IMR-90 (cell line): Measurements from ENCODE around the gene GNB5. TPM values are rescaled to one million over a fixed set of nuclear protein-coding genes. Genes with fewer than 3 reads are reported as not detected.

Experiments used
- ATAC-seq: fragments of 200-7000 bp; cut with Tn5 transposase; 2 replicates; pipeline ENCODE4 v1.9.1; 2020; ENCODE audit warnings: low read depth, mild to moderate bottlenecking, moderate library complexity
- BruUV-seq: library from RNA; stranded (reverse); fragments of 400-500 nt; replicated peaks from 2 replicates; lab custom pipeline; 2021; lab: Mats Ljungman, UMichigan
- CTCF ChIA-PET: fragments of 300-600 bp; formaldehyde crosslinking; extraction: SDS; loops from one replicate; lab custom pipeline; 2021; ENCODE audit warnings: antibody characterized with exemption; lab: Yijun Ruan, JAX
- POLR2A ChIA-PET: fragments of 300-600 bp; sonication (Branson Sonifier 250); formaldehyde crosslinking; loops from one replicate; lab custom pipeline; 2022; ENCODE audit warnings: antibody characterized with exemption; ENCODE audit not compliant: unreplicated experiment; lab: Charles Lee
- DNase-seq: peaks from one replicate; pipeline ENCODE4 v3.0.0; 2013
- H2AFZ ChIP-seq: replicated peaks from 2 replicates; pipeline ENCODE3; 2013; ENCODE audit warnings: low read length, mild to moderate bottlenecking; ENCODE audit not compliant: poor library complexity
- H2AK5ac ChIP-seq: 2 replicates; pipeline ENCODE4 v1.6.1; 2013; ENCODE audit warnings: low read depth, low read length, inconsistent platforms
- H2AK9ac ChIP-seq: replicated peaks from 2 replicates; pipeline ENCODE3; 2013; ENCODE audit warnings: mild to moderate bottlenecking, low read depth, low read length, moderate library complexity; ENCODE audit not compliant: poor library complexity
- H2BK120ac ChIP-seq: 2 replicates; pipeline ENCODE4 v1.6.1; 2013; ENCODE audit warnings: low read depth, low read length, inconsistent platforms
- H2BK15ac ChIP-seq: 3 replicates; pipeline ENCODE4 v1.6.1; 2013; ENCODE audit warnings: low read depth, low read length, inconsistent platforms
- H2BK20ac ChIP-seq: 2 replicates; pipeline ENCODE4 v1.6.1; 2013; ENCODE audit warnings: low read depth, mild to moderate bottlenecking, inconsistent platforms, low read length, moderate library complexity
- H2BK5ac ChIP-seq: 2 replicates; pipeline ENCODE4 v1.6.1; 2013; ENCODE audit warnings: mild to moderate bottlenecking, low read depth, low read length, inconsistent platforms; ENCODE audit not compliant: poor library complexity, severe bottlenecking
- H3K14ac ChIP-seq: replicated peaks from 2 replicates; pipeline ENCODE4 v1.6.1; 2013; ENCODE audit warnings: low read depth, low read length, inconsistent platforms
- H3K18ac ChIP-seq: 2 replicates; pipeline ENCODE4 v1.6.1; 2013; ENCODE audit warnings: low read depth, low read length, control low read depth
- H3K23ac ChIP-seq: 2 replicates; pipeline ENCODE4 v1.6.1; 2013; ENCODE audit warnings: low read depth, low read length, inconsistent platforms
- H3K27ac ChIP-seq: 2 replicates; pipeline ENCODE4 v1.5.1; 2013; ENCODE audit warnings: mild to moderate bottlenecking, control low read depth, low read length; ENCODE audit not compliant: insufficient read depth
- H3K27me3 ChIP-seq: 2 replicates; pipeline ENCODE4 v1.6.1; 2013; ENCODE audit warnings: low read length; ENCODE audit not compliant: control insufficient read depth, insufficient read depth
- H3K36me3 ChIP-seq: 2 replicates; pipeline ENCODE4 v1.6.1; 2013; ENCODE audit warnings: low read length, mixed read lengths; ENCODE audit not compliant: control insufficient read depth, insufficient read depth
- H3K4ac ChIP-seq: 2 replicates; pipeline ENCODE4 v1.6.1; 2013; ENCODE audit warnings: low read depth, low read length, inconsistent platforms
- H3K4me1 ChIP-seq: 2 replicates; pipeline ENCODE4 v1.6.1; 2013; ENCODE audit warnings: low read length, mixed read lengths; ENCODE audit not compliant: control insufficient read depth, insufficient read depth
- H3K4me2 ChIP-seq: 2 replicates; pipeline ENCODE4 v1.6.1; 2013; ENCODE audit warnings: low read depth, mild to moderate bottlenecking, control low read depth, low read length, moderate library complexity
- H3K4me3 ChIP-seq: 2 replicates; pipeline ENCODE4 v1.5.1; 2013; ENCODE audit warnings: low read depth, mild to moderate bottlenecking, control low read depth, low read length, moderate library complexity; ENCODE audit not compliant: insufficient read depth
- H3K56ac ChIP-seq: 2 replicates; pipeline ENCODE4 v1.6.1; 2013; ENCODE audit warnings: low read length, inconsistent platforms; ENCODE audit not compliant: insufficient read depth; ENCODE audit errors: extremely low read depth
- H3K79me1 ChIP-seq, 2 experiments: 2 replicates each; pipeline ENCODE4 v1.6.1; 2013; ENCODE audit warnings: low read length in 2 of 2, inconsistent platforms in 1 of 2, low read depth in 1 of 2
- H3K9ac ChIP-seq: 2 replicates; pipeline ENCODE4 v1.6.1; 2013; ENCODE audit warnings: low read depth, low read length, control low read depth
- H3K9me1 ChIP-seq: 2 replicates; pipeline ENCODE4 v1.6.1; 2013; ENCODE audit warnings: low read length, inconsistent platforms; ENCODE audit not compliant: insufficient read depth
- H3K9me3 ChIP-seq: 2 replicates; pipeline ENCODE4 v1.6.1; 2013; ENCODE audit warnings: low read length; ENCODE audit not compliant: control insufficient read depth, insufficient read depth
- H4K20me1 ChIP-seq: 2 replicates; pipeline ENCODE4 v1.6.1; 2013; ENCODE audit warnings: low read length, inconsistent platforms; ENCODE audit not compliant: insufficient read depth
- H4K5ac ChIP-seq: 2 replicates; pipeline ENCODE4 v1.6.1; 2013; ENCODE audit warnings: mild to moderate bottlenecking, low read depth, low read length, control low read depth
- H4K8ac ChIP-seq, 2 experiments: 2 replicates each; pipeline ENCODE4 v1.6.1; 2013; ENCODE audit warnings: low read depth in 2 of 2, low read length in 2 of 2, control low read depth in 1 of 2, inconsistent platforms in 1 of 2
- H4K91ac ChIP-seq: 2 replicates; pipeline ENCODE4 v1.6.1; 2013; ENCODE audit warnings: low read depth, low read length, inconsistent platforms; ENCODE audit not compliant: insufficient read depth
- CEBPB ChIP-seq: IDR thresholded peaks from 2 replicates; pipeline ENCODE4 v1.6.1; 2012; ENCODE audit warnings: low read depth, low read length, improper control_type of control experiment
- MAFK ChIP-seq: IDR thresholded peaks from 2 replicates; pipeline ENCODE4 v1.6.1; 2012; ENCODE audit warnings: low read depth, low read length, improper control_type of control experiment
- MAZ ChIP-seq: IDR thresholded peaks from 2 replicates; pipeline ENCODE4 v1.6.1; 2012; ENCODE audit warnings: low read depth, mild to moderate bottlenecking, low read length, improper control_type of control experiment, moderate library complexity, borderline replicate concordance
- MXI1 ChIP-seq: IDR thresholded peaks from 2 replicates; pipeline ENCODE4 v1.6.1; 2012; ENCODE audit warnings: low read depth, mild to moderate bottlenecking, low read length, moderate library complexity, borderline replicate concordance
- RAD21 ChIP-seq: IDR thresholded peaks from 2 replicates; pipeline ENCODE4 v1.6.1; 2012; ENCODE audit warnings: low read length, improper control_type of control experiment
- WGBS, 2 experiments: methylation state at CpG; one replicate each; pipeline versions ENCODE4 v1.1.5 to v1.1.7; 2013; ENCODE audit warnings: missing lambda C conversion rate in 2 of 2; ENCODE audit not compliant: insufficient read length in 1 of 2; ENCODE audit errors: extremely low coverage in 2 of 2; 5-methylcytosine and 5-hydroxymethylcytosine counted together
- dilution Hi-C: fragments of 300-500 bp; cut with HindIII; formaldehyde crosslinking; loops from one replicate; pipeline ENCODE4 v1.14.3; 2018; ENCODE audit warnings: low sequenced_read_pairs; ENCODE audit not compliant: unreplicated experiment
- in situ Hi-C: fragments of 300-500 bp; cut with MboI; formaldehyde crosslinking; loops from 3 replicates; pipeline ENCODE4 v1.14.3; 2019; ENCODE audit warnings: low sequenced_read_pairs, inconsistent platforms, mixed read lengths
- intact Hi-C: fragments of 100-400 bp; cut with micrococcal nuclease; formaldehyde crosslinking; loops from 2 replicates; pipeline ENCODE4 v1.10.0; 2022
- polyA plus RNA-seq, 3 experiments: library from polyadenylated mRNA; depleted of rRNA; stranded (reverse); fragments of >200 nt; gene quantifications; 2 replicates each; pipeline ENCODE4 v1.2.3, GENCODE V29; 2012; ENCODE audit warnings: low replicate concordance in 1 of 3
- total RNA-seq: library from RNA; depleted of rRNA; stranded (reverse); fragments of >200 nt; gene quantifications from 2 replicates; pipeline ENCODE4 v1.2.3, GENCODE V29; 2012
- TF ChIP-seq, protein P1 (sequence below): fragments of 150-350 bp; IDR thresholded peaks from 2 replicates; pipeline ENCODE4 v1.6.1; 2017; ENCODE audit warnings: mild to moderate bottlenecking, antibody characterized with exemption, low read length, low read depth
- TF ChIP-seq, protein P2 (sequence below): fragments of 150-350 bp; IDR thresholded peaks from 2 replicates; pipeline ENCODE4 v1.6.1; 2016; ENCODE audit warnings: low read depth, mild to moderate bottlenecking, low read length, moderate library complexity, borderline replicate concordance

The GNB5 gene
- total and polyA plus RNA-seq, 2 of the 4 experiments (the other 2 are of a cell fraction): 27.7 to 33.2 TPM

DNA sequence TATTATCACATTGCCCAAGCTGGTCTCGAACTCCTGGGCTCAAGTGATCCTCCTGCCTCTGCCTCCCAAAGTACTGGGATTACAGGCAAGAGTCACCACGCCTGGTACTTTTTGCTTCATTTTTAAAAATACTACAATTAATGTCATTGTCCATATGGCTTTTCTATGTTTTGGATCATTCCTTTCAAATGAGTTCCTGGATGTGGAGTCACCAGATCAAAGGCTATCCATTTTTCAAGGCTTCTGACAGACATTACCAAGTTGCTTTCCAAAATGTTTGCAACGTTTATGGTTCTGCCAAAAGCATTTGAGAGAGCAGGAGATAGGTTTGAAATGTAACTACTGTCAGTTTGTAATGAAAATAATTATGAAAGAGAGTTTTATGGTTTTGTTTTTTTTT, 44.4 kb downstream of the GNB5 start:
- no peak overlapping the region for H4K91ac ChIP-seq
- peaks cover 7% of the 10 kb centered on the region; the same call in 1 of the 2 replicates for H3K9me1 ChIP-seq
- dilution Hi-C loops: no loop called here
- H3K79me1 ChIP-seq: peaks cover 0 to 5% of the 10 kb centered on the region in 2 experiments; a peak in 1 of 4 replicates
- no TSS peak for BruUV-seq
- H3K14ac ChIP-seq: no peak overlapping the region
- no peak overlapping the region for H3K4ac ChIP-seq
- no peak overlapping the region for H4K5ac ChIP-seq
- no peak overlapping the region for H3K4me3 ChIP-seq
- no peaks in the 10 kb centered on the region for H3K27me3 ChIP-seq
- intact Hi-C loops: loop anchor here (2.0 kb wide), 1 partner anchor 16 kb away; no protein-coding TSS in a partner anchor
- no CpG with 5 or more reads among the region's 3 CpGs for WGBS, 2 experiments
- H2BK120ac ChIP-seq: no peak overlapping the region
- H3K9me3 ChIP-seq: no peaks in the 10 kb centered on the region
- H3K9ac ChIP-seq: no peak overlapping the region
- H3K4me1 ChIP-seq: peaks cover 9% of the 10 kb centered on the region
- H2BK5ac ChIP-seq: no peak overlapping the region
- no peaks in the 10 kb centered on the region for H4K20me1 ChIP-seq
- no peak overlapping the region for H3K4me2 ChIP-seq
- DNase-seq: peak; percentile 44
- peaks cover 21% of the 10 kb centered on the region for H3K36me3 ChIP-seq
- H3K56ac ChIP-seq: no peak overlapping the region
- no peak overlapping the region for H2AK5ac ChIP-seq
- H2AFZ ChIP-seq: no peak overlapping the region
- in situ Hi-C loops: no loop called here
- H3K27ac ChIP-seq: no peak overlapping the region
- ATAC-seq: no peak
- H2AK9ac ChIP-seq: no peak overlapping the region
- H2BK20ac ChIP-seq: no peak overlapping the region
- POLR2A ChIA-PET: interaction anchor here (0.6 kb wide), 1 partner anchor 14 kb away, joined by 4 read pairs; no protein-coding TSS in a partner anchor
- CTCF ChIA-PET: interaction anchor here (0.6 kb wide), 1 partner anchor 11 kb away, joined by 3 read pairs; no protein-coding TSS in a partner anchor
- H3K18ac ChIP-seq: no peak overlapping the region
- H2BK15ac ChIP-seq: no peak overlapping the region
- H3K23ac ChIP-seq: no peak overlapping the region
- H4K8ac ChIP-seq: no peak overlapping the region
- TF ChIP-seq, protein P1, sequence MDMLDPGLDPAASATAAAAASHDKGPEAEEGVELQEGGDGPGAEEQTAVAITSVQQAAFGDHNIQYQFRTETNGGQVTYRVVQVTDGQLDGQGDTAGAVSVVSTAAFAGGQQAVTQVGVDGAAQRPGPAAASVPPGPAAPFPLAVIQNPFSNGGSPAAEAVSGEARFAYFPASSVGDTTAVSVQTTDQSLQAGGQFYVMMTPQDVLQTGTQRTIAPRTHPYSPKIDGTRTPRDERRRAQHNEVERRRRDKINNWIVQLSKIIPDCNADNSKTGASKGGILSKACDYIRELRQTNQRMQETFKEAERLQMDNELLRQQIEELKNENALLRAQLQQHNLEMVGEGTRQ: no peak
- TF ChIP-seq MXI1 (no peak), RAD21 (no peak), CEBPB (no peak), MAFK (no peak), MAZ (no peak)
- TF ChIP-seq, protein P2, sequence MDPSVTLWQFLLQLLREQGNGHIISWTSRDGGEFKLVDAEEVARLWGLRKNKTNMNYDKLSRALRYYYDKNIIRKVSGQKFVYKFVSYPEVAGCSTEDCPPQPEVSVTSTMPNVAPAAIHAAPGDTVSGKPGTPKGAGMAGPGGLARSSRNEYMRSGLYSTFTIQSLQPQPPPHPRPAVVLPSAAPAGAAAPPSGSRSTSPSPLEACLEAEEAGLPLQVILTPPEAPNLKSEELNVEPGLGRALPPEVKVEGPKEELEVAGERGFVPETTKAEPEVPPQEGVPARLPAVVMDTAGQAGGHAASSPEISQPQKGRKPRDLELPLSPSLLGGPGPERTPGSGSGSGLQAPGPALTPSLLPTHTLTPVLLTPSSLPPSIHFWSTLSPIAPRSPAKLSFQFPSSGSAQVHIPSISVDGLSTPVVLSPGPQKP: no peak
